ENCODE measurements around the gene POC1A.

POC1A gene

DNA sequence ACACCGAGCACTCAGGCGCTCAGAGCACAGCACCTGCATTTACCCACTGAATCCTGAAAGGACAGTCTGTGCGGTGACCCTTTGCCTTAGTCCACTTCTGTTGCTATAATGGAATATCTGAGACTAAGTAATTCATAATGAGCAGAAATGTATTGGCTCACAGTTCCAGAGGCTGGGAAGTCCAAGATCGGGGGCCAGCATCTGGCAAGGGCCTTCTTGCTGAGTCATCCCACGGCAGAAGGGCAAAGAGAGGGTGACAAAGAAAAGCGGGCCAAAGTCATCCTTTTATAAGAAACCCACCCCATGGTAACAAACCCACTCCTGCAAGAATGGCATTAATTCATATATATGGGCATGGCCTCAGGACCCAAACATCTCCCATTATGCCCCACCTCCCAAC is 27.7 kb downstream of the POC1A start:
- no peak for DNase-seq

DNA sequence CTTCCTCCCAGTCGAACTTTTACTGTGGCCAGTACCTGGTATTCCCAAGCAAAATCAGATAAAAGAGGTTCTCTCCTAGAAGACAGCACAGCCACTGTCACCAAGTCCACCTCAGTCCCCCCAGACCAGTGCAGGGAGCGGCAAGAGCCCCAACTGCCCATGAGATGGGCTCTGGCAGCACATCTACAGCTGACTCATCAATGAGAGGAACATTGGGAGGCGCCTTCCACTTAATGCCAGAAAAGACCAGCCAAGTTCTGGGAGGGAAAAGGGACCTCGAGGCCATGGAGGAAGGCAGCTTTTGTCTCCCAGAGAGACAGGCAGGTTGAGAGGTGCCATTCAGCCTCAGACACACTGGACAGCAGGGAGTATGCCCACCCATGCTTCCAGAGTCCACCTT is 28.2 kb downstream of the POC1A start:
- no peak for DNase-seq

DNA sequence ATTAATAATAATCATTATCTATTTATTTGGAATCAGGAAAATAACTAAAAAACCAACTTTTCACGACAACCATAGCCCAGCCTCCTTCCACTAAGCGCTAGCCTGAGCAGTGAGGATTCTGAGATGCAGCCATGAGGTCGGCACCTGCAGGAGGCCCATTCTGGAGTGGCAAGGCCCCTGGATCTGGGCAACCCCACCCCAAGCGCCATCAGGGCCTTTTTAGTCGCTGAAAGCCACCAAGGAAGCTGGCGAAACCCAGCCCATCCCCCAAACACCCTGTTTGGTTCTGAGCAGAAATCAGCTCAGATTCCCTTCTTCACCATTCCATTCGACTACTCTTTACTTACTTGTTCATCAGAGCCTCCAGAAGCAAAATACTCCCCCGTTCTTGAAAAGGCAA is 29.5 kb downstream of the POC1A start:
- DNase-seq, result no peak

DNA sequence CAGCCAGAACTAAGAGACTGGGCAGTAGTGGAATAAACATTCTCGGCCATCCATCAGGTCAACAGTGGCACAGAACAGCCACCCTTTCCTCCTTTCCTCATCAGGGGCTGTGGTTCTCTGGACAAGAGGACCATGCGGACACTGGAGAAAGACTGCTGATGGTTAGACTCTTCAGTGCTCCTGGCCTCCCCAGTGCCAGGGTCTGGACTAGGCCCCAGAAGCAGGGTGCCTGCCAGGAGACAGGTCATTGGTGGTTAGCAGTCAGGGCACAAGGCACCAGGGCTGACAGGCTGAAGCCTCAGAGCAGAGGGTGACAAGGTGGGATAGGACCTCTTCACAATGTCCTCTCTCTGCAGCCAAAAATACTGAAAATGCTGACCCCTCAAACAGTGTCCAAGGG is 30.1 kb downstream of the POC1A start:
- DNase-seq, result no peak

GRCh38 chr3:52123106-52123725 is 31.0 kb downstream of the POC1A start:
- peak; percentile 30 for DNase-seq

GRCh38 chr3:52122491-52122890 is 31.7 kb downstream of the POC1A start:
- DNase-seq, result no peak

GRCh38 chr3:52121813-52122212 is 32.4 kb downstream of the POC1A start:
- DNase-seq, result no peak

DNA sequence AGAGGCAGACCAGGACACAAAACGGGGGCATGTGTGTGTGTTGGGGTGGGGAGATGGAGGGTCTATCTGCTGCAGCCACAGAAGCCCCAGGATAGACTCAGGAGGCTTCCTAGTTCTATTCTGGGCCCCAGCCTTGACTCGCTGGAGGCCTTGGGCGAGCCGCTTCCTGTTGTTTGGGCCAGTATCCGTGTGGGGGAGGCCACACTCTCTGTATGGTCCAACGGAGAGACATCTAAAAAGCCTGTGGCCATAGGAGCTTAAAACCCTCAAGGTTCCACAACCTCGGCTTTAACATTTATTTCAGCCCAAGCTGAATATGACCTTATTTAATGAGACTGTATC is 32.8 kb downstream of the POC1A start:
- DNase-seq, result no peak

- DNase-seq, result no peak
Measured at GRCh38 chr3:52120556-52121463, 33.4 kb downstream of the POC1A start.

DNA sequence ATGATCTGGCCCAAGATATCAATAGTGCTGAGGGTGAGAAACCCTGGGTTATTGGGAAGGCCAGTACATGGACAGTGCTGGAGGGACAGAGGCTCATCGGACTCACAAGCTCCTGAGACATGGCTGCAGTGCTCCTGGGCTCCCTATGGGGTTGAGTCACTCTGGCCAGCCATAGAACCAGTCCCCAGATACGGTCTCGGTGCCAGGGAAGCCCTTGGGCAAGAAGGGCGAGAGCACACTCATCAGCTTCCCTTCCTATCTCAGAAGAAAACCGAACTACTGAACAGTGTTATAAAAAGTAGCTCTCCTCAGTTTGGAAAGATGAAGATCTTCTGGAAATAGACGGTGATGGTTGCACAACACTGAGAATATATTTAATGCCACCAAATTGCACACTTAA is 34.4 kb downstream of the POC1A start:
- DNase-seq, result no peak

DNA sequence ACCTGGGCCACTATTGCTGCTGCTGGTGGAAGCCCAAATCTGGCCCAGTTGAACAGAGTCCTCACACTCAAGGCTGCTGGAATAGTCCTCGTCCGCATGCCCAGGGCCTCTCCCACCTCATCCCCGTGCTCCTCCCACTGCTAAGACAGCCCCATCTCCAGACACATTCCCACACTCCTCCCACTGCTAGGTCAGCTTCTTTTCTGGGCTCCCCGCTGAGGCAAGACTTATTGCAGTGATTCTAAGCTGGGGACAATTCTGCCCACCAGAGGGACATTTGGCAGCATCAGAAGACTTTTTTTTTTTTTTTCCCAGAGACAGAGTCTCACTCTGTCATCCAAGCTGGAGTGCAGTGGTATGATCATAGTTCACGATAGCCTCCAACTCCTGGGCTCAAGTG is 35.1 kb downstream of the POC1A start:
- DNase-seq, result no peak

GRCh38 chr3:52118156-52118875 is 35.9 kb downstream of the POC1A start:
- no peak for DNase-seq

DNA sequence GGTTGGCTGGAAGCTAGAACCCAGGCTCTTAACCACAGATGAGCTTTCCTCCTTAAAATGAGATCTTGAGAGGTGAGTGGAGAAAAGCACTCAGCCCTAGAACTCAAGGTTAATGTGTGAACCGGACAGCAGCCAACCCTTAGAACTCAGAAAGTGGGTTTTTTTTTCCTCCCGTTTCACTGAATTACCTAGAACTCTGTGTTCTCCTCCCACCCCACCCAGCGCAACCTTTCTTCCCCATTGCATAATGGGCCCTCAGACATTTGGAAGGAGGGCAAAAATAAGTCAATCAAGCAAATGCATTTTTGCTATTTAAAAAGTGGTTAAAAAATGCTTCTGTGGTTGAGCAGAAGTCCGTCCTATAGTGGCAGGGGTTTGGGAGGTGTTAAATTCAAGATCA is 36.7 kb downstream of the POC1A start:
- DNase-seq, result no peak

- no peak for DNase-seq
Measured at GRCh38 chr3:52112056-52112455, 42.2 kb downstream of the POC1A start.

DNA sequence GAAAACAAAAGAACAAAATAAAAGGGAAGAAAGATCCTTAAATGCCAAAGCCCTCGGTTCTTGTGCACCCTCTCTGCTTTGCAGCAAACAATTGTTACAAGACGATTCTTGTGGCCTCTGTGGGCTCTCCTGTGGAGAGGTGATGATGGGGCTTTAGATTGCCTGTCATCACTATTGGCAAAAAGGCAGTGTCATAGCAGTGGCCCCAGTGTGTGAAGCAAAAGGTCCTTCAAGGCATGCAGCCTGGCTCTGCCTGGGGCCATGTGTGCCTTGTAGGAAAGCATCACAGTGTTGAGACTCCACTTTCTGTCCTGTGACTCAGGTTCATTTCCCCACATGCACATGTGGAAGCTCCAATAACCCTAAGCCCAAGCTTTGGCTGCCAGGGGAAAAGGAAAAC is 43.7 kb downstream of the POC1A start:
- DNase-seq, result no peak

DNA sequence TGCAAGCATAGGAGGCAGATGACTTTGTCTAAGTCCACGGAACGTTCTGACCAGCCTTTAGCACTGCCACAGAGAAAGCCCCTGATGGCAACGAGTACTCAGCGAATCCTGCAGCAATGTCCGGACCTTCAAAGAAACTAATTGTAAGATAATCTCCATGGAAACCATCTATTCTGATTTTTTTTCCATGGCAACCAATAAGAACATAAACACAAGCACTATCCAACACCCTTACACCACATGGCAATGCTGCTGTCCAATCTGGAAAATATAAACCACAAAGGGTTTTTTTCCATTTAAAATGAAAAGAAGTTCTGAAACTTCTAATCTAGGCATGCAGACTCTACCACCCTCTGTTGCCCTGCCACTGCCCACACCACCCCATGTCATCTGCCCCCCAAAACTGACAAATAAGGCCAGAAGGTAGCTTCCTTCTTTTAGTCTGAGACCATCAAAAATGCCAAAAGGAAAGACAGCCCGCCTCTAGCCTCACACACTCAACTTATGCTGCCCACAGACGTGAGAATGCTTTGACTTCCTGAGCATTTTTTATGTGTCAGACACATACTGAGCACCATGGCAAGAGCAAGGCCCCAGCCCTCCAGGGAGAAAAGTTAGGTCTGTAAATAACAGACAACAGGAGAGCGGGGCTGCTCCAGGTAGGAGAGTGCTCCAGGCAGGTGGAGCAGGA is 44.5 kb downstream of the POC1A start:
- no peak for DNase-seq

DNA sequence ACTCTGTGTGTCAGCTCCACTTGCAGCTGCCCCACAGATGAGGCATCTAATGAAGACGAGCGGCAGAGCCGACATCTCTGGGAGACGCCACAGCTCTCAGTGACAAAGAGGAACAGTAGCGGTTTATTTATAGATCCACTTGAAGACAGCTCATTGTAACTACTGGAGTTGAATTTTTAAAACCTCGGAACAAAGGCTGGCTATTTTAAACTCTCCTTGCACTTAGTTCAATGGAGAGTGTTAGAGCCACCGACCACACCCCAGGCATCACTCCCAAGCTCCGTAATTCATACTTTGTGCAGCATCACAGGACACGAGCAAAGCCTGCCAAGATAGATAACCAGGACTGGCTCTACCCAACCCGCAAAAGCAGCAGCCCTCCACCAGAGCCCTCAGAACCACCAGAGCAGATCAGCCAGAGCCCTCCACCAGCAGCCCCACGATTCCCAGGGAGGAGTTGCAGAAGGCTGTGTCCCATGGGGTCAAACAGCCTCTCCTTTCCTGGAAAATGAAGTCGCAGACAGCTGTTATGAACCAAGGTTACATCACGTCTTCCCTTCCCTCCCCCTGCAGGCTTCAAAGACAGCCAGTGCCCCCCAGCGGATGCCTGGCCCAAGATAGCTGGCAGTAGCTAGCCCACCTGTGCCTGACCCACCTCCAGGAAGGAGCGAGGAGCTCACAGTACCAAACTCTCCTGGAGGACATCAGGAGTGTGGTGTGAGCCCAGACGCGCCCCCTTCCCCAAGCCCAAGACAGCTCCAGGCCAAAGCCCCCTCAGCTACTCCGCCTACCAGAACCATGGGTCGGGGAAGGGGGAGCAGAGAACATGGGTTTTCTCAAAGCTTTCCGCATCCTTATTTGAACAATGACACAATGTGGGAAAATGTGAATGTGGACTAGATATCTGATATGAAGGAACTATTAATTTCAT is 45.7 kb downstream of the POC1A start:
- DNase-seq, result no peak

- no peak for DNase-seq
Measured at GRCh38 chr3:52106951-52107611, 47.1 kb downstream of the POC1A start.

GRCh38 chr3:52104684-52105640 is 49.3 kb downstream of the POC1A start:
- DNase-seq, result no peak

DNA sequence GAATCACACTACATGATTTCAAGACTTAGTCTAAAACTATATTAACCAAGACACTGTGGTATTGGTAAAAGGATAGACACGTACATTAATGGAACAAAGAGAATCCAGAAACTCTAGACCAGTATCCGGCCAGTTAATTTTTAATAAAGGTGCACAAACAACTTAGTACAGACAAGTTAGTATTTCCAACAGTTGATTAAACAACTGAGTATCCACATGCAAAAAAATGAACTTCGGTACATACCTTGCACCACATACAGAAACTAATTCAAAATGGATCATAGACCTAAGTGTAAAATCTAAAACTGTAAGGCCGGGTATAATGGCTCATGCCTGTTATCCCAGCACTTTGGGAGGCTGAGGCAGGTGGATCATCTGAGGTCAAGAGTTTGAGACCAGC is 51.3 kb downstream of the POC1A start:
- no peak for DNase-seq
